DND-41 (cell line): ENCODE data around the gene ACAT2.

Source experiments
- ATAC-seq: fragments of 200-7000 bp; cut with Tn5 transposase; 3 replicates; pipeline ENCODE4 v1.9.1; 2021; ENCODE audit warnings: low read depth; ENCODE audit not compliant: insufficient read depth
- DNase-seq: peaks from one replicate; pipeline ENCODE4 v3.0.0-alpha.2; 2020
- H2AFZ ChIP-seq: 2 replicates; pipeline ENCODE4 v1.6.0; 2012; ENCODE audit warnings: low read depth, low read length
- H3K27ac ChIP-seq: 2 replicates; pipeline ENCODE4 v1.5.1; 2012; ENCODE audit warnings: low read length, inconsistent platforms
- H3K27me3 ChIP-seq: fragments of 200-600 bp; sonication (generic); 2 replicates; pipeline ENCODE4 v1.6.0; 2012; ENCODE audit warnings: low read length, mild to moderate bottlenecking, inconsistent platforms; ENCODE audit not compliant: insufficient read depth, poor library complexity
- H3K36me3 ChIP-seq: 2 replicates; pipeline ENCODE4 v1.5.1; 2012; ENCODE audit warnings: low read length, inconsistent platforms; ENCODE audit not compliant: insufficient read depth
- H3K4me1 ChIP-seq: 2 replicates; pipeline ENCODE4 v1.5.1; 2012; ENCODE audit warnings: mild to moderate bottlenecking, low read length; ENCODE audit not compliant: insufficient read depth
- H3K4me2 ChIP-seq: 2 replicates; pipeline ENCODE4 v1.6.0; 2012; ENCODE audit warnings: mild to moderate bottlenecking, moderate library complexity, low read length, inconsistent platforms; ENCODE audit not compliant: insufficient read depth
- H3K4me3 ChIP-seq, 2 experiments: fragments of 200-600 bp in 1 of 2; shearing (Covaris generic) in 1 of 2; 2 replicates each; pipeline ENCODE4 v1.5.1; 2012 to 2016; ENCODE audit warnings: inconsistent platforms in 2 of 2, low read length in 2 of 2, mild to moderate bottlenecking in 2 of 2, low read depth in 1 of 2, moderate library complexity in 1 of 2
- H3K79me2 ChIP-seq: 2 replicates; pipeline ENCODE4 v1.6.0; 2012; ENCODE audit warnings: low read length, inconsistent platforms; ENCODE audit not compliant: insufficient read depth
- H3K9ac ChIP-seq: 2 replicates; pipeline ENCODE4 v1.6.0; 2012; ENCODE audit warnings: low read depth, mild to moderate bottlenecking, inconsistent platforms, low read length, moderate library complexity
- H3K9me3 ChIP-seq: 2 replicates; pipeline ENCODE4 v1.5.1; 2012; ENCODE audit warnings: low read length, moderate library complexity, mild to moderate bottlenecking, inconsistent platforms; ENCODE audit not compliant: insufficient read depth, severe bottlenecking
- H4K20me1 ChIP-seq: 2 replicates; pipeline ENCODE4 v1.6.0; 2012; ENCODE audit warnings: low read length; ENCODE audit not compliant: insufficient read depth
- EZH2 ChIP-seq: IDR thresholded peaks from 3 replicates; pipeline ENCODE4 v1.6.1; 2012; ENCODE audit warnings: borderline replicate concordance, low read depth, mild to moderate bottlenecking, moderate library complexity, low read length, inconsistent platforms; ENCODE audit not compliant: severe bottlenecking
- TF ChIP-seq, protein P1 (sequence below): IDR thresholded peaks from 2 replicates; pipeline ENCODE4 v1.5.1; 2012; ENCODE audit warnings: borderline replicate concordance, low read length, moderate library complexity, mild to moderate bottlenecking; ENCODE audit not compliant: poor library complexity, severe bottlenecking; ENCODE audit errors: extremely low read depth

The ACAT2 gene

GRCh38 chr6:159807150-159807858 lies 45.5 kb downstream of the ACAT2 start:
- Histone ChIP-seq H3K36me3 (no peaks in the 10 kb centered on the region), H3K79me2 (no peaks in the 10 kb centered on the region), H3K27ac (no peak overlapping the region), H3K4me1 (no peaks in the 10 kb centered on the region), H3K9ac (no peak overlapping the region), H3K4me3 (no peak overlapping the region), H3K9me3 (no peaks in the 10 kb centered on the region), H4K20me1 (no peaks in the 10 kb centered on the region), H3K4me2 (no peak overlapping the region), H3K27me3 (no peaks in the 10 kb centered on the region), H2AFZ (no peak overlapping the region)
- ATAC-seq, result no peak
- no peak for DNase-seq
- TF ChIP-seq, protein P1, sequence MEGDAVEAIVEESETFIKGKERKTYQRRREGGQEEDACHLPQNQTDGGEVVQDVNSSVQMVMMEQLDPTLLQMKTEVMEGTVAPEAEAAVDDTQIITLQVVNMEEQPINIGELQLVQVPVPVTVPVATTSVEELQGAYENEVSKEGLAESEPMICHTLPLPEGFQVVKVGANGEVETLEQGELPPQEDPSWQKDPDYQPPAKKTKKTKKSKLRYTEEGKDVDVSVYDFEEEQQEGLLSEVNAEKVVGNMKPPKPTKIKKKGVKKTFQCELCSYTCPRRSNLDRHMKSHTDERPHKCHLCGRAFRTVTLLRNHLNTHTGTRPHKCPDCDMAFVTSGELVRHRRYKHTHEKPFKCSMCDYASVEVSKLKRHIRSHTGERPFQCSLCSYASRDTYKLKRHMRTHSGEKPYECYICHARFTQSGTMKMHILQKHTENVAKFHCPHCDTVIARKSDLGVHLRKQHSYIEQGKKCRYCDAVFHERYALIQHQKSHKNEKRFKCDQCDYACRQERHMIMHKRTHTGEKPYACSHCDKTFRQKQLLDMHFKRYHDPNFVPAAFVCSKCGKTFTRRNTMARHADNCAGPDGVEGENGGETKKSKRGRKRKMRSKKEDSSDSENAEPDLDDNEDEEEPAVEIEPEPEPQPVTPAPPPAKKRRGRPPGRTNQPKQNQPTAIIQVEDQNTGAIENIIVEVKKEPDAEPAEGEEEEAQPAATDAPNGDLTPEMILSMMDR, result no peak
- no peak for TF ChIP-seq EZH2

- no peak overlapping the region for H3K27ac ChIP-seq
- H3K79me2 ChIP-seq, result no peaks in the 10 kb centered on the region
- H3K4me2 ChIP-seq, result no peak overlapping the region
- DNase-seq (no peak), ATAC-seq (no peak)
- no peak overlapping the region for H3K9ac ChIP-seq
- no peaks in the 10 kb centered on the region for H4K20me1 ChIP-seq
- H2AFZ ChIP-seq, result no peak overlapping the region
- no peaks in the 10 kb centered on the region for H3K36me3 ChIP-seq
- no peaks in the 10 kb centered on the region for H3K4me1 ChIP-seq
- H3K4me3 ChIP-seq, result no peak overlapping the region
- H3K27me3 ChIP-seq, result no peaks in the 10 kb centered on the region
- TF ChIP-seq, protein P1, result no peak
- TF ChIP-seq EZH2, result no peak
- no peaks in the 10 kb centered on the region for H3K9me3 ChIP-seq
Observed at GRCh38 chr6:159808647-159809046, 46.8 kb downstream of the ACAT2 start.

DNA sequence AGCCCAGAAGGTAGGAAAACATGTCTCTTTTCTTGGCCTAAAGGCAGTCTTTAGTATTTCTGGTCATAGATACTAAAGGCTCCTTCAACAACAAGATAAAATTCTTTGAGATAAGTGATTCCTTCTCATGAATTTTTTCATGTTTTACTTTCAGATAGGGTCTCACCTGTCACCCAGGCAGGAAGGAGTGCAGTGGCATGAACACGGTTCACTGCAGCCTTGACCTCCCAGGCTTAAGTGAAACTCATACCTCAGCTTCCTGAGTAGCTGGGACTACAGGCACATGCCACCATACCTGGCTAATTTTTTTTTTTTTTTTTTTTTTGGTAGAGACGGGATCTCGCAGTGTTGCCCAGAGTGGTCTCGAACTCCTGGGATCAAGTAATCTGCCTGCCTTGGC lies 47.3 kb downstream of the ACAT2 start:
- no peak for ATAC-seq
- no peak for DNase-seq
- H3K9ac ChIP-seq, result no peak overlapping the region
- no peak overlapping the region for H3K4me3 ChIP-seq
- H3K9me3 ChIP-seq, result no peaks in the 10 kb centered on the region
- H3K36me3 ChIP-seq, result no peaks in the 10 kb centered on the region
- TF ChIP-seq, protein P1, result no peak
- TF ChIP-seq EZH2, result no peak
- H3K27ac ChIP-seq, result no peak overlapping the region
- no peaks in the 10 kb centered on the region for H3K27me3 ChIP-seq
- H3K4me1 ChIP-seq, result no peaks in the 10 kb centered on the region
- H3K79me2 ChIP-seq, result no peaks in the 10 kb centered on the region
- no peaks in the 10 kb centered on the region for H4K20me1 ChIP-seq
- H3K4me2 ChIP-seq, result no peak overlapping the region
- no peak overlapping the region for H2AFZ ChIP-seq

DNA sequence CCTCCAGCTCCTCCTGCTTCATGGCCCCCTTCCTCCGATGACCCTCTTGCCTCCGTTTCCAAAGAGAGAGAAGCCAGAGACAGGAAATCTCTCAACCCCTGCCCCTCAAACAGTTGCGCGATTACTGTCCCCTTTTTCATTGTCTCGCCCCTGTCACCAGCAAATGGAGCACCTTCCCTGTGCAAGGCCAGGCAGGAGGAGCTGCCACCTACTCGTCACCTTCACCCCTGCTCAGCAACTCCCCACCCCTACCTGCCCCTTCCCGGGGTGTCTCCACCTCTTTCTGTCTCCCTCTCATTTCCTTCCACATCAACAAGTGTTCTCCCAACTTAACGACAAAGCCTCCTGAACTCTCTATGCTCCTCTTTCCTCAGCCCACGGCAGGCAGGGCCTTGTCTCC lies 51.9 kb downstream of the ACAT2 start:
- Histone ChIP-seq H3K27ac (no peak overlapping the region), H3K9me3 (no peaks in the 10 kb centered on the region), H3K36me3 (no peaks in the 10 kb centered on the region), H3K4me2 (no peak overlapping the region), H3K4me1 (peaks cover 6% of the 10 kb centered on the region), H3K27me3 (no peaks in the 10 kb centered on the region), H4K20me1 (no peaks in the 10 kb centered on the region), H3K9ac (no peak overlapping the region), H3K79me2 (no peaks in the 10 kb centered on the region), H3K4me3 (no peak overlapping the region), H2AFZ (no peak overlapping the region)
- no peak for ATAC-seq
- no peak for DNase-seq
- no peak for TF ChIP-seq EZH2
- TF ChIP-seq, protein P1, result no peak
